Measurements from ENCODE around the gene PDGFB. TPM values are rescaled to one million over a fixed set of nuclear protein-coding genes. Genes with fewer than 3 reads are reported as not detected.

PDGFB gene
- total and polyA plus RNA-seq, 12 donors: 9.9 to 45.6 (median 18.5) TPM

DNA sequence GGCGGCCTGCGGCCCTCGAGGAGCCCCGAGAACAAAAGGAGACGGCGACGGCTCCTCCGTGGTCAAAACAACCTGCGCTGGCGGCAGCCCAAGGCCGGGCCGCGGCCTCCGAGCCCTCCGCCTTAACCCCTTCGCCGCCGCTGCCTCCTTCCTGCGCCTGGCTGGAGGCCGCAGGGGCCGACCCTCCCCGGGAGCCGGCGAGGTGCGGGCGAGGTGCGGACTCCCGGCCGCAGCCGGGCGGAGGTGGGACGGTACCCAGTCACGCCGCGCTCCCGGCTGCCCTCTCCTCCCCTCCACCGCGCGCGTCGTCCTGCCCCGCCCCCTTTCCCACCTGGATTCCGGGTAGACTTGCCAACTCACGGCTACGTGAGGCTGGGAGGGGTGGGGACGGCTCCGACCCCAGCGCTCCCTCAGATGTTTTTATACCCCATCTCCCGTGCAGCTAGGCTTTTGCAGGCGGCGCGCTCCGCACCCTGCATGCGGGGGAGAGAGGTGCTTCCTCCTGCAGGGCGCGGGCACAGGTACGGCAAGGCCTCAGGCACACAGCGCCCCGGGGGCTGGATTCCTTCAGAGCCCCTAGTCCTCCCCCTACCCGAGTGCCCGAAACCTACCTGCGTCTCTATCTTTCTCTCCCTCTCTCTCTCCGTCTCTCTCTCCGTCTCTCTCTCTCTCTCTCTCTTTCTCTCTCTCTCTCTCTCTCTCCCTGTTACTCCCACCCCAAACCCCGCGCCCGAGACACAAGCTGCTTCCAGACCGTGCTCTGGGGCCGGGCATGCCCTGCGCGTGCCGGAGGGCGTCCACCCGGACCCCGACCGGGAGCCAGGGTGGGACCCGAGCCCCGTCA lies 2.0 kb downstream of the PDGFB start:
- TF ChIP-seq, protein P1, sequence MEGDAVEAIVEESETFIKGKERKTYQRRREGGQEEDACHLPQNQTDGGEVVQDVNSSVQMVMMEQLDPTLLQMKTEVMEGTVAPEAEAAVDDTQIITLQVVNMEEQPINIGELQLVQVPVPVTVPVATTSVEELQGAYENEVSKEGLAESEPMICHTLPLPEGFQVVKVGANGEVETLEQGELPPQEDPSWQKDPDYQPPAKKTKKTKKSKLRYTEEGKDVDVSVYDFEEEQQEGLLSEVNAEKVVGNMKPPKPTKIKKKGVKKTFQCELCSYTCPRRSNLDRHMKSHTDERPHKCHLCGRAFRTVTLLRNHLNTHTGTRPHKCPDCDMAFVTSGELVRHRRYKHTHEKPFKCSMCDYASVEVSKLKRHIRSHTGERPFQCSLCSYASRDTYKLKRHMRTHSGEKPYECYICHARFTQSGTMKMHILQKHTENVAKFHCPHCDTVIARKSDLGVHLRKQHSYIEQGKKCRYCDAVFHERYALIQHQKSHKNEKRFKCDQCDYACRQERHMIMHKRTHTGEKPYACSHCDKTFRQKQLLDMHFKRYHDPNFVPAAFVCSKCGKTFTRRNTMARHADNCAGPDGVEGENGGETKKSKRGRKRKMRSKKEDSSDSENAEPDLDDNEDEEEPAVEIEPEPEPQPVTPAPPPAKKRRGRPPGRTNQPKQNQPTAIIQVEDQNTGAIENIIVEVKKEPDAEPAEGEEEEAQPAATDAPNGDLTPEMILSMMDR (IDR thresholded peaks at IDR 0.05): no peak
- peaks cover 0 to 87% (median 0%) of the 10 kb centered on the region in 7 donors for H3K27me3 ChIP-seq
- H3K4me1 ChIP-seq: peaks cover 11 to 87% (median 66%) of the 10 kb centered on the region in 9 donors
- H3K36me3 ChIP-seq: peaks cover 0 to 20% (median 0%) of the 10 kb centered on the region in 9 donors
- intact Hi-C loops (cut with DNase I): loop anchor here in 5 of 10 donors (5.0 to 10.0 kb wide), 5 partner anchors 52 to 69 kb away; no protein-coding TSS in a partner anchor
- ATAC-seq (peak in 2 of 8 donors; percentile 1 to 5), DNase-seq (peak in 1 of 2 donors; percentile 57)
- WGBS, 2 donors: 1% methylated on average over 55 to 78 of the region's 78 CpGs
- no peaks in the 10 kb centered on the region for H3K9me3 ChIP-seq
- H3K4me3 ChIP-seq: peak overlapping the region; percentile 62 to 88 (median 79)
- H3K27ac ChIP-seq: peak overlapping the region; percentile 80 to 98 (median 92)

DNA sequence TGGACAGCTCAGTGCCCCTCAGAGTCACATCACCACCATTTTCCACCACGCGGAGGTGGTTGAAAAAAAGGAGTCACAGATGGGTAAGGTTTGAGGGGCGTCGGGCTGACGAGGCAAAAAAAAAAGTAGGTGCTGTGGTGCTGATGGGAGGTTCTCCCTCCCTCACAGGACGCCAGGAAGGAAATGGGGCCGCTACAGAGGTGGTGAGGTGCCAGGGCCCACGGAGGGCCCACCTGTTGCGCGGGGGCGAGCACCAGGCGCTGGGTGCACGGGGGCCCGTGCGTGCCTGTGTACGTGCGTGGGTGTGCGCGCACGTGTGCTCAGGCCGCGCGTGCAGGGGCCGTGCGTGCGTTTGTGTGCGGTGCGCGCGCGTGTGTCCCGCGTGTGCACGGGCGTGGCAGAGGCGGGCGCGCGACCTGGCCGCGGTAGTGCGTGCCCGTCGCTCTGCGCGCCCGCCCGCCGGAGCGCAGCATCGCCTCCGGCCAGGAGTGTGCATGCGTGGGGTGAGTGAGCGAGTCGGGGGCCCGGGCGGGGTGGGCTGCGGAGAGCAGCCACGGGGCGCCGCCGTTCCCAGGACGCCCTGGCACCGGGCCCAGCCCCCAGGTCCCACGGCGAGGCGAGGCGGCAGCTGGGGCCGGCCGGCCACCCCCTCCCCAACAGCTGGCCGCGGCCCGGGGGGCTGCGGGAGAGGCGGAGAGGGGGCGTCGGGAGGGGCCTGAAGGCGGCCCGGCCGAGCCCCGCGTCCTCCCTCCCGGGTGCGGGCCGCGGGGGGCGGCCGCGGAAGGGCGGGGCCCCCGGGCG lies 2.8 kb downstream of the PDGFB start:
- Histone ChIP-seq H3K4me1 (peaks cover 15 to 91% (median 71%) of the 10 kb centered on the region in 9 donors), H3K27me3 (peaks cover 0 to 90% (median 0%) of the 10 kb centered on the region in 7 donors), H3K9me3 (no peaks in the 10 kb centered on the region), H3K27ac (peak overlapping the region; percentile 80 to 98 (median 92)), H3K4me3 (peak overlapping the region; percentile 44 to 88 (median 78)), H3K36me3 (peaks cover 0 to 20% (median 0%) of the 10 kb centered on the region in 9 donors)
- TF ChIP-seq, protein P1 (IDR thresholded peaks at IDR 0.05): no peak
- intact Hi-C loops (cut with DNase I): loop anchor here in 5 of 10 donors (5.0 to 10.0 kb wide), 5 partner anchors 53 to 70 kb away; no protein-coding TSS in a partner anchor
- DNase-seq: no peak
- peak in 1 of 8 donors; percentile 5 for ATAC-seq
- WGBS, 2 donors: 16 to 25% methylated on average over 64 to 91 of the region's 92 CpGs

DNA sequence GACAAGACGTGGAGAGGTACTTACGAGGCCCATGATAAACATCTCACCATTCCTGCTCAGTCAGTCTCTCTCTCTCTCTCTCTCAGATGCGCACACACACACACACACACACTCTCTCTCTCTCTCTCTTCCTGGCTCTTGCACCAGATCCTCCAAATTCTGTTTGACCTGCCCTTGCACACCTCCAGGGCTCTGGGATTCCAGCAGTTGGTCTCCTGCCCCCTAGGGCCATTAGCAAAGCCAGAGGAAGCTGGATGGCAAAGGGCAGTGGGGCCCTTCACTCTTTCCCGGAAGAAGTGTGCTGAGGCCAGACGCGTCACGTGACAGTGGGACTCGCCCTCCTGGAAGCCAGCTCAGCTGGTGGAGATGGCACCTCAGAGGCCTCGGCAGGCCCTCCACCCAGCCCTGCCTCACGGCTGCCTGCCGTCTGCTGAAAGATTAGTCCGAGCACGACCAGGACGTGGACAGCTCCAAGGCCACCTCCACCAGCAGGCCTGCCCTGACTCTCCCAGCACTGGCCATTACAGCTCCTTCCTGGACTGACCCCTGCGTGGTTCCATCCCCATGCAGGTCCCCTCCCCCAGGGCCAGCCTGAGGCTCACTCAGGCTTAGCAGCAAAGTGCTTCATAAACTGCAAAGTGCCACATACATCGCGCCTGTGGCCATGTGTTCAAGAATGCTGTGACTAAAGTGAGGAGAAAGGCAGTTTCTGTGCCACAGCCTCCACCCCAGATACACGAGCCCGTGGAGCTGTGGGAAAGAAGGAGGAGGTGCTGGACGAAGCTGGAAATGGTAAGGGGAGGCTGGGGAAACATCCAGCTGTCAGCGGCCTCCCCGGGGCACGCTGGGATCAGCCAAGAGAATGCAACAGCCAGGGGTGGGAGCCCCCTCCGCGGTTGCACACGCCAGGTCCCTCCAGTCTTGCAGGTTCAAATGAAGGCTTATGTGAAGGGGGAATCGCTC lies 3.7 kb downstream of the PDGFB start:
- TF ChIP-seq, protein P1 (IDR thresholded peaks at IDR 0.05): no peak
- ATAC-seq: peak in 4 of 8 donors; percentile 2 to 20 (median 12)
- H3K4me3 ChIP-seq: peak overlapping the region; percentile 44 to 88 (median 78)
- 34 to 44% methylated on average over 27 of the region's 27 CpGs for WGBS, 2 donors
- intact Hi-C loops (cut with DNase I): loop anchor here in 5 of 10 donors (5.0 to 10.0 kb wide), 5 partner anchors 54 to 71 kb away; no protein-coding TSS in a partner anchor
- H3K4me1 ChIP-seq: peaks cover 15 to 91% (median 80%) of the 10 kb centered on the region in 9 donors
- no peaks in the 10 kb centered on the region for H3K9me3 ChIP-seq
- H3K27me3 ChIP-seq: peaks cover 0 to 91% (median 0%) of the 10 kb centered on the region in 7 donors
- DNase-seq: peak in 1 of 2 donors; percentile 56
- peaks cover 0 to 20% (median 0%) of the 10 kb centered on the region in 9 donors for H3K36me3 ChIP-seq
- H3K27ac ChIP-seq: peak overlapping the region; percentile 36 to 98 (median 92)

Data from heart right ventricle (tissue), 16 donors.